IMR-90 (cell line): ENCODE measurements around the gene RNF40. TPM values are rescaled to one million over a fixed set of nuclear protein-coding genes. Genes with fewer than 3 reads are reported as not detected.

Source experiments
- ATAC-seq: fragments of 200-7000 bp; cut with Tn5 transposase; 2 replicates; pipeline ENCODE4 v1.9.1; 2020; ENCODE audit warnings: low read depth, mild to moderate bottlenecking, moderate library complexity
- BruUV-seq: library from RNA; stranded (reverse); fragments of 400-500 nt; replicated peaks from 2 replicates; lab custom pipeline; 2021; lab: Mats Ljungman, UMichigan
- CTCF ChIA-PET: fragments of 300-600 bp; formaldehyde crosslinking; extraction: SDS; loops from one replicate; lab custom pipeline; 2021; ENCODE audit warnings: antibody characterized with exemption; lab: Yijun Ruan, JAX
- POLR2A ChIA-PET: fragments of 300-600 bp; sonication (Branson Sonifier 250); formaldehyde crosslinking; loops from one replicate; lab custom pipeline; 2022; ENCODE audit warnings: antibody characterized with exemption; ENCODE audit not compliant: unreplicated experiment; lab: Charles Lee
- DNase-seq: peaks from one replicate; pipeline ENCODE4 v3.0.0; 2013
- H2AFZ ChIP-seq: replicated peaks from 2 replicates; pipeline ENCODE3; 2013; ENCODE audit warnings: low read length, mild to moderate bottlenecking; ENCODE audit not compliant: poor library complexity
- H2AK5ac ChIP-seq: 2 replicates; pipeline ENCODE4 v1.6.1; 2013; ENCODE audit warnings: low read depth, low read length, inconsistent platforms
- H2AK9ac ChIP-seq: replicated peaks from 2 replicates; pipeline ENCODE3; 2013; ENCODE audit warnings: mild to moderate bottlenecking, low read depth, low read length, moderate library complexity; ENCODE audit not compliant: poor library complexity
- H2BK120ac ChIP-seq: 2 replicates; pipeline ENCODE4 v1.6.1; 2013; ENCODE audit warnings: low read depth, low read length, inconsistent platforms
- H2BK15ac ChIP-seq: 3 replicates; pipeline ENCODE4 v1.6.1; 2013; ENCODE audit warnings: low read depth, low read length, inconsistent platforms
- H2BK20ac ChIP-seq: 2 replicates; pipeline ENCODE4 v1.6.1; 2013; ENCODE audit warnings: low read depth, mild to moderate bottlenecking, inconsistent platforms, low read length, moderate library complexity
- H2BK5ac ChIP-seq: 2 replicates; pipeline ENCODE4 v1.6.1; 2013; ENCODE audit warnings: mild to moderate bottlenecking, low read depth, low read length, inconsistent platforms; ENCODE audit not compliant: poor library complexity, severe bottlenecking
- H3K14ac ChIP-seq: replicated peaks from 2 replicates; pipeline ENCODE4 v1.6.1; 2013; ENCODE audit warnings: low read depth, low read length, inconsistent platforms
- H3K18ac ChIP-seq: 2 replicates; pipeline ENCODE4 v1.6.1; 2013; ENCODE audit warnings: low read depth, low read length, control low read depth
- H3K23ac ChIP-seq: 2 replicates; pipeline ENCODE4 v1.6.1; 2013; ENCODE audit warnings: low read depth, low read length, inconsistent platforms
- H3K27ac ChIP-seq: 2 replicates; pipeline ENCODE4 v1.5.1; 2013; ENCODE audit warnings: mild to moderate bottlenecking, control low read depth, low read length; ENCODE audit not compliant: insufficient read depth
- H3K27me3 ChIP-seq: 2 replicates; pipeline ENCODE4 v1.6.1; 2013; ENCODE audit warnings: low read length; ENCODE audit not compliant: control insufficient read depth, insufficient read depth
- H3K36me3 ChIP-seq: 2 replicates; pipeline ENCODE4 v1.6.1; 2013; ENCODE audit warnings: low read length, mixed read lengths; ENCODE audit not compliant: control insufficient read depth, insufficient read depth
- H3K4ac ChIP-seq: 2 replicates; pipeline ENCODE4 v1.6.1; 2013; ENCODE audit warnings: low read depth, low read length, inconsistent platforms
- H3K4me1 ChIP-seq: 2 replicates; pipeline ENCODE4 v1.6.1; 2013; ENCODE audit warnings: low read length, mixed read lengths; ENCODE audit not compliant: control insufficient read depth, insufficient read depth
- H3K4me2 ChIP-seq: 2 replicates; pipeline ENCODE4 v1.6.1; 2013; ENCODE audit warnings: low read depth, mild to moderate bottlenecking, control low read depth, low read length, moderate library complexity
- H3K4me3 ChIP-seq: 2 replicates; pipeline ENCODE4 v1.5.1; 2013; ENCODE audit warnings: low read depth, mild to moderate bottlenecking, control low read depth, low read length, moderate library complexity; ENCODE audit not compliant: insufficient read depth
- H3K56ac ChIP-seq: 2 replicates; pipeline ENCODE4 v1.6.1; 2013; ENCODE audit warnings: low read length, inconsistent platforms; ENCODE audit not compliant: insufficient read depth; ENCODE audit errors: extremely low read depth
- H3K79me1 ChIP-seq, 2 experiments: 2 replicates each; pipeline ENCODE4 v1.6.1; 2013; ENCODE audit warnings: low read length in 2 of 2, inconsistent platforms in 1 of 2, low read depth in 1 of 2
- H3K9ac ChIP-seq: 2 replicates; pipeline ENCODE4 v1.6.1; 2013; ENCODE audit warnings: low read depth, low read length, control low read depth
- H3K9me1 ChIP-seq: 2 replicates; pipeline ENCODE4 v1.6.1; 2013; ENCODE audit warnings: low read length, inconsistent platforms; ENCODE audit not compliant: insufficient read depth
- H3K9me3 ChIP-seq: 2 replicates; pipeline ENCODE4 v1.6.1; 2013; ENCODE audit warnings: low read length; ENCODE audit not compliant: control insufficient read depth, insufficient read depth
- H4K20me1 ChIP-seq: 2 replicates; pipeline ENCODE4 v1.6.1; 2013; ENCODE audit warnings: low read length, inconsistent platforms; ENCODE audit not compliant: insufficient read depth
- H4K5ac ChIP-seq: 2 replicates; pipeline ENCODE4 v1.6.1; 2013; ENCODE audit warnings: mild to moderate bottlenecking, low read depth, low read length, control low read depth
- H4K8ac ChIP-seq, 2 experiments: 2 replicates each; pipeline ENCODE4 v1.6.1; 2013; ENCODE audit warnings: low read depth in 2 of 2, low read length in 2 of 2, control low read depth in 1 of 2, inconsistent platforms in 1 of 2
- H4K91ac ChIP-seq: 2 replicates; pipeline ENCODE4 v1.6.1; 2013; ENCODE audit warnings: low read depth, low read length, inconsistent platforms; ENCODE audit not compliant: insufficient read depth
- BHLHE40 ChIP-seq: fragments of 150-350 bp; IDR thresholded peaks from 2 replicates; pipeline ENCODE4 v1.6.1; 2016; ENCODE audit warnings: mild to moderate bottlenecking, low read depth, low read length
- CHD1 ChIP-seq: IDR thresholded peaks from 2 replicates; pipeline ENCODE4 v1.6.1; 2012; ENCODE audit warnings: low read depth, low read length, improper control_type of control experiment
- MAZ ChIP-seq: IDR thresholded peaks from 2 replicates; pipeline ENCODE4 v1.6.1; 2012; ENCODE audit warnings: low read depth, mild to moderate bottlenecking, low read length, improper control_type of control experiment, moderate library complexity, borderline replicate concordance
- MXI1 ChIP-seq: IDR thresholded peaks from 2 replicates; pipeline ENCODE4 v1.6.1; 2012; ENCODE audit warnings: low read depth, mild to moderate bottlenecking, low read length, moderate library complexity, borderline replicate concordance
- NFE2L2 ChIP-seq: fragments of 150-350 bp; IDR thresholded peaks from 2 replicates; pipeline ENCODE4 v1.6.1; 2016; ENCODE audit warnings: low read depth, mild to moderate bottlenecking, low read length
- POLR2A ChIP-seq: IDR thresholded peaks from 2 replicates; pipeline ENCODE4 v1.6.1; 2012; ENCODE audit warnings: mild to moderate bottlenecking, low read depth, low read length
- RAD21 ChIP-seq: IDR thresholded peaks from 2 replicates; pipeline ENCODE4 v1.6.1; 2012; ENCODE audit warnings: low read length, improper control_type of control experiment
- SMC3 ChIP-seq: fragments of 150-350 bp; IDR thresholded peaks from 2 replicates; pipeline ENCODE4 v1.6.1; 2016; ENCODE audit warnings: low read depth, mild to moderate bottlenecking, antibody characterized with exemption, low read length, moderate library complexity
- WGBS, 2 experiments: methylation state at CpG; one replicate each; pipeline versions ENCODE4 v1.1.5 to v1.1.7; 2013; ENCODE audit warnings: missing lambda C conversion rate in 2 of 2; ENCODE audit not compliant: insufficient read length in 1 of 2; ENCODE audit errors: extremely low coverage in 2 of 2; 5-methylcytosine and 5-hydroxymethylcytosine counted together
- dilution Hi-C: fragments of 300-500 bp; cut with HindIII; formaldehyde crosslinking; loops from one replicate; pipeline ENCODE4 v1.14.3; 2018; ENCODE audit warnings: low sequenced_read_pairs; ENCODE audit not compliant: unreplicated experiment
- in situ Hi-C: fragments of 300-500 bp; cut with MboI; formaldehyde crosslinking; loops from 3 replicates; pipeline ENCODE4 v1.14.3; 2019; ENCODE audit warnings: low sequenced_read_pairs, inconsistent platforms, mixed read lengths
- intact Hi-C: fragments of 100-400 bp; cut with micrococcal nuclease; formaldehyde crosslinking; loops from 2 replicates; pipeline ENCODE4 v1.10.0; 2022
- polyA plus RNA-seq, 3 experiments: library from polyadenylated mRNA; depleted of rRNA; stranded (reverse); fragments of >200 nt; gene quantifications; 2 replicates each; pipeline ENCODE4 v1.2.3, GENCODE V29; 2012; ENCODE audit warnings: low replicate concordance in 1 of 3
- total RNA-seq: library from RNA; depleted of rRNA; stranded (reverse); fragments of >200 nt; gene quantifications from 2 replicates; pipeline ENCODE4 v1.2.3, GENCODE V29; 2012
- TF ChIP-seq, protein P1 (sequence below): fragments of 150-350 bp; IDR thresholded peaks from 2 replicates; pipeline ENCODE4 v1.6.1; 2016; ENCODE audit warnings: low read depth, mild to moderate bottlenecking, low read length, moderate library complexity, borderline replicate concordance
- TF ChIP-seq, protein P2 (sequence below): fragments of 150-350 bp; IDR thresholded peaks from 2 replicates; pipeline ENCODE4 v1.6.1; 2017; ENCODE audit warnings: mild to moderate bottlenecking, antibody characterized with exemption, low read length, low read depth

Gene RNF40
- total and polyA plus RNA-seq, 2 of the 4 experiments (the other 2 are of a cell fraction): 46.7 to 72.4 TPM

DNA sequence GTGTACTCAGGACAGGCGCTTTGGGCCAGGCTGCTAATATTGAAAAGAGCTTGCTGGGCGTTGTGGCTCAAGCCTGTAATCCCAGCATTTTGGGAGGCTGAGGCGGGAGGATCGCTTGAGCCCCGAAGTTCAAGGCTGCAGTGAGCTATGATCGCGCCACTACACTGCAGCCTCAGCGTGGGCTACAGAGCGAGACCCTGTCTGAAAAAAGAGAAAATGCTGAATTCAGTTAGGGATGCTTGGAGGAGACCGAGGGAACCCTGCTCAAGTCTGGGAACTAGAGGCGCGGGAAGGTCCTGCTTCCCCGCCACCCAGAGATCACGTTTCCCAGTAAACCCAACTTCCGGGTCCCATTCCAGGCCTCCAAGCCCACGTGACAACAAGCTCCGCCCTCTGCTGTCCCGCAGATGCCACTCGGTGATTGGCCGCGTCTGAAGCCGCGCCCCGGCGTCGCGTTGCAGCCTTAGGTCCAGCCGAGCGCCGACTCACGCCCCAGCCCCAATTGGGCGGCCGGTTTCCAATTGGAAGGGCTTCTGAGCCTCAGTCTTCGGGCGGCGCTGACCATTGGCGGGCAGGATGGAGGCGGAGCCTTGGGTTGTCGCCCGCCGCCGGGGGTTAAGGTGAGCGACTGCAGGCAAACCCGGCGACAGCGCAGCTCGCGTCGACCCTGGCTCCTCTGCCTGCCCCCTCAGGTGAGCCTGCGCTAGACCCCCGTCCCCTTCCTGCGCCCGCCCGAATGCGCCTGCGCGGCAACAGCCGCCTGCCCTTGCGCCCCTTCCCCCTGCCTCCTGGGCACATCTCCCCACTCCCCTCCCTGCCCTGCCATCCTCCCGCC is 14.1 kb upstream of the RNF40 start, which contains the start of gene PHKG2:
PHKG2 (plus strand) TSS at position 627 of the 835 bp plus-strand sequence. CDS start 396 bp downstream, outside the sequence.
- ChIA-PET CTCF (no interaction called here), POLR2A (no interaction called here)
- H3K4me3 ChIP-seq: peak within 1 kb of the TSS; percentile 81
- peak; percentile 99 for ATAC-seq
- peaks cover 22 to 36% of the 10 kb centered on the region in 2 experiments for H3K79me1 ChIP-seq
- peak within 1 kb of the TSS; percentile 82 for H4K91ac ChIP-seq
- peak within 1 kb of the TSS; percentile 96 for H3K4me2 ChIP-seq
- intact Hi-C loops: loop anchor here (1.0 kb wide), 2 partner anchors 27 to 173 kb away; no protein-coding TSS in a partner anchor
- H3K4ac ChIP-seq: peak within 1 kb of the TSS; percentile 95
- no peaks in the 10 kb centered on the region for H3K9me3 ChIP-seq
- H3K9ac ChIP-seq: peak within 1 kb of the TSS; percentile 91
- H4K5ac ChIP-seq: peak within 1 kb of the TSS; percentile 96
- no peaks in the 10 kb centered on the region for H3K27me3 ChIP-seq
- no TSS peak for BruUV-seq
- H2BK5ac ChIP-seq: peak within 1 kb of the TSS; percentile 80
- in situ Hi-C loops: no loop called here
- peak within 1 kb of the TSS; percentile 94 to 98 for H4K8ac ChIP-seq
- no peak within 1 kb of the TSS for H2BK15ac ChIP-seq
- peak; percentile 98 for DNase-seq
- H3K4me1 ChIP-seq: no peaks in the 10 kb centered on the region
- peaks cover 20% of the 10 kb centered on the region; the same call in 1 of the 2 replicates for H3K36me3 ChIP-seq
- 4% methylated on average over 45 of the region's 60 CpGs; no CpG with 5 or more reads in 1 of the 2 experiments for WGBS, 2 experiments
- H3K27ac ChIP-seq: peak within 1 kb of the TSS; percentile 89
- H3K14ac ChIP-seq: peak within 1 kb of the TSS; percentile 96
- peaks cover 12% of the 10 kb centered on the region; the same call in 1 of the 2 replicates for H3K9me1 ChIP-seq
- H3K56ac ChIP-seq: peak within 1 kb of the TSS; percentile 45; the same call in 1 of the 2 replicates
- H2AFZ ChIP-seq: peak within 1 kb of the TSS; percentile 98
- peak within 1 kb of the TSS; percentile 48; the same call in 1 of the 2 replicates for H2BK120ac ChIP-seq
- dilution Hi-C loops: no loop called here
- H3K18ac ChIP-seq: peak within 1 kb of the TSS; percentile 48; the same call in 1 of the 2 replicates
- H3K23ac ChIP-seq: peak within 1 kb of the TSS; percentile 92
- TF ChIP-seq SMC3: no peak
- TF ChIP-seq NFE2L2: no peak
- TF ChIP-seq POLR2A: peak; percentile 66
- TF ChIP-seq CHD1: no peak
- TF ChIP-seq BHLHE40: peak; percentile 93
- TF ChIP-seq RAD21: no peak
- TF ChIP-seq, protein P1, sequence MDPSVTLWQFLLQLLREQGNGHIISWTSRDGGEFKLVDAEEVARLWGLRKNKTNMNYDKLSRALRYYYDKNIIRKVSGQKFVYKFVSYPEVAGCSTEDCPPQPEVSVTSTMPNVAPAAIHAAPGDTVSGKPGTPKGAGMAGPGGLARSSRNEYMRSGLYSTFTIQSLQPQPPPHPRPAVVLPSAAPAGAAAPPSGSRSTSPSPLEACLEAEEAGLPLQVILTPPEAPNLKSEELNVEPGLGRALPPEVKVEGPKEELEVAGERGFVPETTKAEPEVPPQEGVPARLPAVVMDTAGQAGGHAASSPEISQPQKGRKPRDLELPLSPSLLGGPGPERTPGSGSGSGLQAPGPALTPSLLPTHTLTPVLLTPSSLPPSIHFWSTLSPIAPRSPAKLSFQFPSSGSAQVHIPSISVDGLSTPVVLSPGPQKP: peak; percentile 6; the same call in 1 of the 2 replicates
- TF ChIP-seq, protein P2, sequence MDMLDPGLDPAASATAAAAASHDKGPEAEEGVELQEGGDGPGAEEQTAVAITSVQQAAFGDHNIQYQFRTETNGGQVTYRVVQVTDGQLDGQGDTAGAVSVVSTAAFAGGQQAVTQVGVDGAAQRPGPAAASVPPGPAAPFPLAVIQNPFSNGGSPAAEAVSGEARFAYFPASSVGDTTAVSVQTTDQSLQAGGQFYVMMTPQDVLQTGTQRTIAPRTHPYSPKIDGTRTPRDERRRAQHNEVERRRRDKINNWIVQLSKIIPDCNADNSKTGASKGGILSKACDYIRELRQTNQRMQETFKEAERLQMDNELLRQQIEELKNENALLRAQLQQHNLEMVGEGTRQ: peak; percentile 97
- peak; percentile 57; the same call in 1 of the 2 replicates for TF ChIP-seq MAZ
- TF ChIP-seq MXI1: peak; percentile 76
- H2AK9ac ChIP-seq: peak within 1 kb of the TSS; percentile 90
- no peaks in the 10 kb centered on the region; the same call in 1 of the 2 replicates for H4K20me1 ChIP-seq
- H2AK5ac ChIP-seq: peak within 1 kb of the TSS; percentile 67
- 0 out of 2 replicates have a peak within 1 kb of the TSS, but pooled peaks have one; percentile 33 for H2BK20ac ChIP-seq
